Panc1 (cell line): ENCODE measurements around the gene ICAM2. TPM values are rescaled to one million over a fixed set of nuclear protein-coding genes. Genes with fewer than 3 reads are reported as not detected.
"Not testable (repeated sequence)": the region's sequence is repeated elsewhere in the genome, so short reads cannot be mapped to it uniquely, and the experiment has no call there.

ENCODE experiments used
- ATAC-seq: fragments of 200-7000 bp; cut with Tn5 transposase; 2 replicates; pipeline ENCODE4 v1.9.1; 2020; ENCODE audit warnings: mild to moderate bottlenecking, moderate library complexity
- BruUV-seq: library from RNA; stranded (reverse); fragments of 400-500 nt; replicated peaks from 2 replicates; lab custom pipeline; 2021; lab: Mats Ljungman, UMichigan
- CTCF ChIA-PET: fragments of 300-600 bp; sonication (Branson Sonifier 250); formaldehyde crosslinking; loops from one replicate; lab custom pipeline; 2022; ENCODE audit warnings: antibody characterized with exemption; lab: Charles Lee
- POLR2A ChIA-PET: fragments of 300-600 bp; sonication (Branson Sonifier 250); formaldehyde crosslinking; loops from one replicate; lab custom pipeline; 2022; ENCODE audit warnings: antibody characterized with exemption; lab: Charles Lee
- DNase-seq: peaks from one replicate; pipeline ENCODE4 v3.0.0-alpha.2; 2010; ENCODE audit warnings: low read depth, low spot score
- H3K27ac ChIP-seq: 2 replicates; pipeline ENCODE4 v1.5.1; 2011; ENCODE audit warnings: mild to moderate bottlenecking, low read length, inconsistent platforms
- H3K27me3 ChIP-seq: fragments of 200-500 bp; sonication (Bioruptor generic); 2 replicates; pipeline ENCODE4 v1.6.0; 2014; ENCODE audit warnings: low read length, inconsistent platforms; ENCODE audit not compliant: control insufficient read depth, insufficient read depth
- H3K36me3 ChIP-seq: fragments of 200-500 bp; sonication (Bioruptor generic); 2 replicates; pipeline ENCODE4 v1.5.1; 2014; ENCODE audit warnings: inconsistent platforms, mild to moderate bottlenecking, low read length, moderate library complexity; ENCODE audit not compliant: control insufficient read depth, insufficient read depth
- H3K4me1 ChIP-seq: 2 replicates; pipeline ENCODE4 v1.5.1; 2011; ENCODE audit warnings: inconsistent platforms, mild to moderate bottlenecking, low read length, moderate library complexity; ENCODE audit not compliant: control insufficient read depth, insufficient read depth
- H3K4me3 ChIP-seq, 2 experiments: 2 replicates each; pipeline ENCODE4 v1.5.1; 2011 to 2012; ENCODE audit warnings: low read depth in 2 of 2, low read length in 2 of 2, mild to moderate bottlenecking in 2 of 2, inconsistent platforms in 1 of 2, moderate library complexity in 1 of 2
- H3K9me3 ChIP-seq: fragments of 200-500 bp; sonication (Bioruptor generic); 2 replicates; pipeline ENCODE4 v1.5.1; 2014; ENCODE audit warnings: low read depth, mild to moderate bottlenecking, inconsistent platforms, low read length, moderate library complexity; ENCODE audit not compliant: control insufficient read depth, insufficient read depth
- CTCF ChIP-seq: fragments of 450-650 bp; IDR thresholded peaks from 2 replicates; pipeline ENCODE4 v1.5.1; 2017; ENCODE audit warnings: mild to moderate bottlenecking
- POLR2AphosphoS5 ChIP-seq: IDR thresholded peaks from 2 replicates; pipeline ENCODE4 v1.6.1; 2012; ENCODE audit warnings: mild to moderate bottlenecking, low read depth, low read length, moderate library complexity
- REST ChIP-seq, 2 experiments: IDR thresholded peaks; 2 replicates each; pipeline ENCODE4 v1.6.1; 2011 to 2012; ENCODE audit warnings: low read depth in 2 of 2, control low read depth in 1 of 2, low read length in 1 of 2, mild to moderate bottlenecking in 1 of 2, moderate library complexity in 1 of 2; ENCODE audit not compliant: insufficient read depth in 1 of 2
- SIN3A ChIP-seq: IDR thresholded peaks from 2 replicates; pipeline ENCODE4 v1.6.1; 2012; ENCODE audit warnings: low read depth, mild to moderate bottlenecking, low read length, moderate library complexity, borderline replicate concordance; ENCODE audit not compliant: insufficient read depth
- TCF7L2 ChIP-seq: IDR thresholded peaks from 2 replicates; pipeline ENCODE4 v1.6.1; 2011; ENCODE audit warnings: mild to moderate bottlenecking, low read depth, low read length, inconsistent platforms
- in situ Hi-C: cut with HindIII; loops from 2 replicates; pipeline ENCODE4 v1.10.0; 2016; ENCODE audit warnings: low sequenced_read_pairs, low pct_unique_long_range_greater_than_20kb
- intact Hi-C: fragments of 100-400 bp; cut with micrococcal nuclease; formaldehyde crosslinking; loops from one replicate; pipeline ENCODE4 v1.10.0; 2022; ENCODE audit not compliant: unreplicated experiment
- total RNA-seq: library from RNA; stranded (reverse); gene quantifications from one replicate; pipeline ENCODE4 v1.2.1, GENCODE V29; 2021; ENCODE audit not compliant: unreplicated experiment

ICAM2 gene
- total RNA-seq, 1 experiment from 2014 or later: 0.33 TPM

GRCh38 chr17:63983320-63983719 lies 37.1 kb downstream of the ICAM2 start:
- Histone ChIP-seq H3K4me1 (no peaks in the 10 kb centered on the region), H3K27ac (no peak overlapping the region), H3K4me3 (no peak overlapping the region), H3K9me3 (no peaks in the 10 kb centered on the region), H3K36me3 (no peaks in the 10 kb centered on the region), H3K27me3 (no peaks in the 10 kb centered on the region)
- ATAC-seq (no peak), DNase-seq (no peak)
- no TSS peak for BruUV-seq
- ChIA-PET POLR2A (no interaction called here), CTCF (no interaction called here)
- intact Hi-C loops: no loop called here
- no peak for TF ChIP-seq SIN3A
- no peak for TF ChIP-seq TCF7L2
- no peak for TF ChIP-seq POLR2AphosphoS5
- no peak for TF ChIP-seq REST (IDR thresholded peaks at IDR 0.05; ENCODE audit: insufficient read depth in 1 of 2, low read depth in 2 of 2, low read length in 1 of 2)
- no peak for TF ChIP-seq CTCF
- in situ Hi-C loops: no loop called here

- H3K9me3 ChIP-seq, H3K4me3 ChIP-seq, H3K27me3 ChIP-seq, ATAC-seq, intact Hi-C loops, POLR2A ChIA-PET, H3K36me3 ChIP-seq, CTCF ChIA-PET, DNase-seq, H3K27ac ChIP-seq, H3K4me1 ChIP-seq, in situ Hi-C loops, BruUV-seq: not testable (repeated sequence)
These were observed 37.8 kb downstream of the ICAM2 start for GRCh38 chr17:63982641-63983040.

- Histone ChIP-seq H3K27ac (no peak overlapping the region), H3K9me3 (no peaks in the 10 kb centered on the region), H3K36me3 (no peaks in the 10 kb centered on the region), H3K4me3 (no peak overlapping the region), H3K27me3 (no peaks in the 10 kb centered on the region), H3K4me1 (peaks cover 4% of the 10 kb centered on the region; the same call in 1 of the 2 replicates)
- no peak for DNase-seq
- ChIA-PET POLR2A (no interaction called here), CTCF (no interaction called here)
- TF ChIP-seq TCF7L2 (no peak), POLR2AphosphoS5 (no peak), SIN3A (no peak), REST (IDR thresholded peaks at IDR 0.05; ENCODE audit: insufficient read depth in 1 of 2, low read depth in 2 of 2, low read length in 1 of 2) (no peak), CTCF (no peak)
- ATAC-seq: no peak
- intact Hi-C loops (no loop called here), in situ Hi-C loops (no loop called here)
- BruUV-seq: no TSS peak
These were observed 41.9 kb downstream of the ICAM2 start for GRCh38 chr17:63978272-63979200.
